H9 (cell line): Measurements from ENCODE around the gene ZFR2. TPM values are rescaled to one million over a fixed set of nuclear protein-coding genes. Genes with fewer than 3 reads are reported as not detected.

ENCODE experiments used
- DNase-seq: peaks from one replicate; pipeline ENCODE4 v3.0.0-alpha.2; 2017
- H2AFZ ChIP-seq: one replicate; pipeline ENCODE4 v1.6.1; 2013; ENCODE audit warnings: mild to moderate bottlenecking, low read length, control low read depth, moderate library complexity
- H2AK5ac ChIP-seq: 2 replicates; pipeline ENCODE4 v1.6.1; 2013; ENCODE audit warnings: low read length, control low read depth, mixed read lengths; ENCODE audit not compliant: insufficient read length
- H2BK120ac ChIP-seq: one replicate; pipeline ENCODE4 v1.6.1; 2013; ENCODE audit warnings: low read depth, mild to moderate bottlenecking, low read length, control low read depth, inconsistent platforms; ENCODE audit not compliant: poor library complexity, severe bottlenecking
- H2BK12ac ChIP-seq: 2 replicates; pipeline ENCODE4 v1.6.1; 2013; ENCODE audit warnings: low read length, control low read depth, mixed read lengths, low read depth; ENCODE audit not compliant: insufficient read length
- H2BK15ac ChIP-seq: 2 replicates; pipeline ENCODE4 v1.6.1; 2013; ENCODE audit warnings: low read depth, low read length, control low read depth
- H2BK20ac ChIP-seq: one replicate; pipeline ENCODE4 v1.6.1; 2013; ENCODE audit warnings: low read depth, mild to moderate bottlenecking, low read length, control low read depth, inconsistent platforms; ENCODE audit not compliant: poor library complexity, severe bottlenecking
- H2BK5ac ChIP-seq: 2 replicates; pipeline ENCODE4 v1.6.1; 2013; ENCODE audit warnings: low read length, control low read depth, mixed read lengths; ENCODE audit not compliant: insufficient read length
- H3K14ac ChIP-seq: 2 replicates; pipeline ENCODE4 v1.6.1; 2013; ENCODE audit warnings: low read length, control low read depth; ENCODE audit not compliant: insufficient read depth
- H3K18ac ChIP-seq: 2 replicates; pipeline ENCODE4 v1.6.1; 2013; ENCODE audit warnings: low read depth, mild to moderate bottlenecking, mixed read lengths, low read length, control low read depth; ENCODE audit not compliant: insufficient read length
- H3K23ac ChIP-seq: 2 replicates; pipeline ENCODE4 v1.6.1; 2013; ENCODE audit warnings: low read length, control low read depth, mixed read lengths, low read depth; ENCODE audit not compliant: insufficient read length
- H3K23me2 ChIP-seq: 2 replicates; pipeline ENCODE4 v1.6.1; 2013; ENCODE audit warnings: low read depth, mild to moderate bottlenecking, mixed read lengths, low read length, control low read depth; ENCODE audit not compliant: insufficient read length, poor library complexity, severe bottlenecking
- H3K27ac ChIP-seq: 2 replicates; pipeline ENCODE4 v1.5.1; 2013; ENCODE audit warnings: low read length, control low read depth, mixed read lengths, low read depth; ENCODE audit not compliant: insufficient read length
- H3K27me3 ChIP-seq: 2 replicates; pipeline ENCODE4 v1.6.1; 2013; ENCODE audit warnings: low read length, control low read depth, inconsistent platforms; ENCODE audit not compliant: insufficient read depth
- H3K4ac ChIP-seq: 2 replicates; pipeline ENCODE4 v1.6.1; 2013; ENCODE audit warnings: low read depth, mild to moderate bottlenecking, control low read depth, inconsistent platforms, low read length, moderate library complexity
- H3K4me1 ChIP-seq: 2 replicates; pipeline ENCODE4 v1.6.1; 2013; ENCODE audit warnings: low read length, control low read depth, inconsistent platforms; ENCODE audit not compliant: insufficient read depth
- H3K4me2 ChIP-seq: 2 replicates; pipeline ENCODE4 v1.6.1; 2013; ENCODE audit warnings: low read length, control low read depth, mixed read lengths; ENCODE audit not compliant: insufficient read length, insufficient read depth
- H3K56ac ChIP-seq: 2 replicates; pipeline ENCODE4 v1.6.1; 2013; ENCODE audit warnings: low read depth, mild to moderate bottlenecking, mixed read lengths, low read length, control low read depth; ENCODE audit not compliant: insufficient read length
- H3K79me1 ChIP-seq: 2 replicates; pipeline ENCODE4 v1.6.1; 2013; ENCODE audit warnings: low read depth, mild to moderate bottlenecking, moderate library complexity, low read length, control low read depth, inconsistent platforms; ENCODE audit not compliant: insufficient read depth, poor library complexity, severe bottlenecking
- H3K79me2 ChIP-seq: 2 replicates; pipeline ENCODE4 v1.6.1; 2013; ENCODE audit warnings: low read length, control low read depth, inconsistent platforms; ENCODE audit not compliant: insufficient read depth
- H3K9ac ChIP-seq: 2 replicates; pipeline ENCODE4 v1.6.1; 2013; ENCODE audit warnings: low read length, control low read depth, mixed read lengths; ENCODE audit not compliant: insufficient read length; ENCODE audit errors: extremely low read depth
- H3K9me3 ChIP-seq: one replicate; pipeline ENCODE4 v1.6.1; 2013; ENCODE audit warnings: low read depth, low read length, inconsistent platforms; ENCODE audit not compliant: control insufficient read depth
- H3T11ph ChIP-seq: one replicate; pipeline ENCODE4 v1.6.1; 2013; ENCODE audit warnings: mild to moderate bottlenecking, low read length, control low read depth, inconsistent platforms
- H4K20me1 ChIP-seq: one replicate; pipeline ENCODE4 v1.6.1; 2013; ENCODE audit not compliant: control insufficient read depth, insufficient read length, insufficient read depth
- H4K5ac ChIP-seq: 2 replicates; pipeline ENCODE4 v1.6.1; 2013; ENCODE audit warnings: low read depth, mild to moderate bottlenecking, mixed read lengths, low read length, control low read depth; ENCODE audit not compliant: insufficient read length
- H4K8ac ChIP-seq: replicated peaks from 2 replicates; pipeline ENCODE4 v1.6.1; 2013; ENCODE audit warnings: low read length, control low read depth, mixed read lengths, low read depth; ENCODE audit not compliant: insufficient read length
- H4K91ac ChIP-seq: 2 replicates; pipeline ENCODE4 v1.6.1; 2013; ENCODE audit warnings: low read depth, mild to moderate bottlenecking, moderate library complexity, mixed read lengths, low read length, control low read depth; ENCODE audit not compliant: insufficient read length
- H3K27ac Mint-ChIP-seq, 3 experiments: 2 replicates in 2 of 3; 3 replicates in 1 of 3; pipeline ENCODE4 v1.8.0; 2020 to 2021; ENCODE audit warnings: mixed read lengths in 3 of 3, mild to moderate bottlenecking in 1 of 3, moderate library complexity in 1 of 3
- H3K27me3 Mint-ChIP-seq: 2 replicates; pipeline ENCODE4 v1.8.0; 2021; ENCODE audit warnings: low read depth, mild to moderate bottlenecking, moderate library complexity, mixed read lengths
- H3K36me3 Mint-ChIP-seq, 3 experiments: 2 replicates in 2 of 3; 3 replicates in 1 of 3; pipeline ENCODE4 v1.8.0; 2020 to 2021; ENCODE audit warnings: low read depth in 3 of 3, mixed read lengths in 3 of 3; ENCODE audit not compliant: insufficient read depth in 1 of 3
- H3K4me1 Mint-ChIP-seq, 2 experiments: 2 replicates each; pipeline ENCODE4 v1.8.0; 2020; ENCODE audit warnings: mixed read lengths in 2 of 2
- H3K4me3 Mint-ChIP-seq, 2 experiments: 2 replicates in 1 of 2; 3 replicates in 1 of 2; pipeline ENCODE4 v1.8.0; 2020 to 2021; ENCODE audit warnings: mild to moderate bottlenecking in 2 of 2, mixed read lengths in 2 of 2, moderate library complexity in 1 of 2
- H3K9me3 Mint-ChIP-seq, 2 experiments: 2 replicates in 1 of 2; 3 replicates in 1 of 2; pipeline ENCODE4 v1.8.0; 2020; ENCODE audit warnings: mild to moderate bottlenecking in 2 of 2, mixed read lengths in 2 of 2, moderate library complexity in 1 of 2
- CTCF ChIP-seq: fragments of 200-600 bp; sonication (generic); conservative IDR thresholded peaks from 3 replicates; pipeline ENCODE4 v1.8.0; 2021; ENCODE audit warnings: antibody characterized with exemption, mild to moderate bottlenecking
- WGBS: extraction: QIAGEN DNeasy Blood & Tissue Kit; methylation state at CpG from one replicate; pipeline ENCODE4 v1.1.7; 2013; ENCODE audit warnings: missing lambda C conversion rate, low lambda C conversion rate, mixed read lengths; ENCODE audit not compliant: insufficient read length; ENCODE audit errors: extremely low coverage; 5-methylcytosine and 5-hydroxymethylcytosine counted together
- total RNA-seq: library from RNA; stranded (reverse); gene quantifications from 2 replicates; pipeline ENCODE4 v1.2.1, GENCODE V29; 2021

ZFR2 gene
- total RNA-seq, 1 experiment from 2014 or later, result 18.3 TPM

- Histone ChIP-seq H2BK20ac (no peak overlapping the region), H3K4ac (no peak overlapping the region), H3K56ac (no peak overlapping the region), H3K18ac (no peak overlapping the region), H3K4me2 (no peak overlapping the region), H3K27me3 (no peaks in the 10 kb centered on the region), H4K91ac (no peak overlapping the region), H3K27ac (no peak overlapping the region), H2BK120ac (no peak overlapping the region), H4K20me1 (no peaks in the 10 kb centered on the region), H3K9me3 (no peaks in the 10 kb centered on the region), H3K23ac (no peak overlapping the region), H3K79me2 (no peaks in the 10 kb centered on the region), H2BK5ac (no peak overlapping the region), H2BK12ac (no peak overlapping the region), H3K4me1 (no peaks in the 10 kb centered on the region), H2AFZ (no peak overlapping the region), H4K5ac (no peak overlapping the region), H3K23me2 (no peaks in the 10 kb centered on the region), H2AK5ac (no peak overlapping the region), H3K79me1 (no peaks in the 10 kb centered on the region), H3K9ac (no peak overlapping the region), H4K8ac (no peak overlapping the region), H3K14ac (no peak overlapping the region), H2BK15ac (no peak overlapping the region), H3T11ph (no peak overlapping the region)
- TF ChIP-seq CTCF, result no peak
- DNase-seq, result no peak
- no peak overlapping the region for H3K4me3 Mint-ChIP-seq
- H3K27ac Mint-ChIP-seq, result no peak overlapping the region
- H3K27me3 Mint-ChIP-seq, result no peaks in the 10 kb centered on the region
- H3K36me3 Mint-ChIP-seq, result peaks cover 6 to 15% (median 12%) of the 10 kb centered on the region in 3 experiments; a peak in 6 of 7 replicates
- H3K4me1 Mint-ChIP-seq, result peaks cover 7 to 16% of the 10 kb centered on the region in 2 experiments
- no CpG with 5 or more reads among the region's 17 CpGs for WGBS
- no peaks in the 10 kb centered on the region for H3K9me3 Mint-ChIP-seq
Observed at GRCh38 chr19:3769494-3769893, 99.3 kb downstream of the ZFR2 start.
